ENCODE data around the gene CCT3.

Gene CCT3

DNA sequence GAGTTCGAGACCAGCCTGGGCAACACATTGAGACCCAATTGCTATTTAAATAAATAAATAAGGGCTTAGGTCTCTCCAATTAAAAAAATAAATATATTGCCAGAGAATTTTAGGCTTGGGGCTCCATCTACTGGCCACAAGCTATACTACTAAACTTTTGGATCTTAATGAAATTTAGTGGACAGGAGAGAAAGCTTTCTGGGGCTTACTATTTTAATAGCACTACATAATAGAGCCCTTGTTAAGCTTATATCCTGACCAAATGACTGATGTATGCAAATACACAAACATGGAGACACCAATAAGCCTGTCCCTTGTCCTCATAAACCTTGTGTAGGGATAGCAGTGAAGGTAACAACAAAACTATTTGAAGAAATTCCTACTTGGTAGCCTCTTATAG, 18.4 kb downstream of the CCT3 start:
- Histone ChIP-seq H3K36me3 (ENCODE audit: low read length) (peaks cover 39% of the 10 kb centered on the region), H3K9me3 (ENCODE audit: insufficient read depth, low read length) (no peaks in the 10 kb centered on the region), H3K4me2 (ENCODE audit: low read depth, low read length, poor library complexity, severe bottlenecking) (no peak overlapping the region), H3K4me3 (ENCODE audit: insufficient read depth, low read length, poor library complexity, severe bottlenecking) (no peak overlapping the region), H3K9ac (ENCODE audit: low read length) (no peak overlapping the region), H3K79me2 (ENCODE audit: insufficient read depth, low read length) (0 out of 2 replicates have a peak, but pooled peaks cover 3% of the 10 kb centered on the region), H3F3A (ENCODE audit: insufficient read depth) (peaks cover 4% of the 10 kb centered on the region; the same call in 1 of the 2 replicates), H4K20me1 (ENCODE audit: low read depth, low read length) (no peaks in the 10 kb centered on the region), H3K27me3 (ENCODE audit: low read length) (no peaks in the 10 kb centered on the region), H3K9me2 (replicated peaks; ENCODE audit: insufficient read depth, low read length) (no peaks in the 10 kb centered on the region), H2AFZ (ENCODE audit: low read depth, low read length, severe bottlenecking) (no peak overlapping the region), H3K27ac (ENCODE audit: low read depth, low read length) (no peak overlapping the region)
- no peak for TF ChIP-seq EZH2phosphoT487 (conservative IDR thresholded peaks at IDR 0.05; ENCODE audit: low read length)
- TF ChIP-seq, protein P1, sequence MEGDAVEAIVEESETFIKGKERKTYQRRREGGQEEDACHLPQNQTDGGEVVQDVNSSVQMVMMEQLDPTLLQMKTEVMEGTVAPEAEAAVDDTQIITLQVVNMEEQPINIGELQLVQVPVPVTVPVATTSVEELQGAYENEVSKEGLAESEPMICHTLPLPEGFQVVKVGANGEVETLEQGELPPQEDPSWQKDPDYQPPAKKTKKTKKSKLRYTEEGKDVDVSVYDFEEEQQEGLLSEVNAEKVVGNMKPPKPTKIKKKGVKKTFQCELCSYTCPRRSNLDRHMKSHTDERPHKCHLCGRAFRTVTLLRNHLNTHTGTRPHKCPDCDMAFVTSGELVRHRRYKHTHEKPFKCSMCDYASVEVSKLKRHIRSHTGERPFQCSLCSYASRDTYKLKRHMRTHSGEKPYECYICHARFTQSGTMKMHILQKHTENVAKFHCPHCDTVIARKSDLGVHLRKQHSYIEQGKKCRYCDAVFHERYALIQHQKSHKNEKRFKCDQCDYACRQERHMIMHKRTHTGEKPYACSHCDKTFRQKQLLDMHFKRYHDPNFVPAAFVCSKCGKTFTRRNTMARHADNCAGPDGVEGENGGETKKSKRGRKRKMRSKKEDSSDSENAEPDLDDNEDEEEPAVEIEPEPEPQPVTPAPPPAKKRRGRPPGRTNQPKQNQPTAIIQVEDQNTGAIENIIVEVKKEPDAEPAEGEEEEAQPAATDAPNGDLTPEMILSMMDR (IDR thresholded peaks at IDR 0.05; ENCODE audit: insufficient read depth, low read length, poor library complexity, severe bottlenecking) = peak; percentile 46

DNA sequence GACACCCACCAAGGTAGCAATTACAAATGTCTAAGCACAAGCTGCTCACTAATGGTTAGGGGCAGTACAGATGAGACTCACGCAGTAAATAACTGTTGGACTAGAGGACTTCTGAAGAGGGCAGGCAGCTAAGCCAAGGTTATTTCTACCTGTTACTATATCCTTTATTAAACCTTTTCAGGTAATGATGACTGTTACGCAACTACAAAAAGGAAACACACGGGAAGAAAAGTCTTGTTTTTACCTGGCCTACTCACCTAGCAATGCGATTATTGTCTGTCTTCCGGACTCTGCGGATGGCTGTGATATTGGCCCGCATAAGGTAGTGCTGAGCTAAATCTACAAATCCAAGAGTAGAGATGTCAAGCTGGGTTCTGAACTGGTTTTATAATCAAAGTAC, 21.2 kb downstream of the CCT3 start:
- no peaks in the 10 kb centered on the region for H3K9me2 ChIP-seq (replicated peaks; ENCODE audit: insufficient read depth, low read length)
- H3K4me3 ChIP-seq (ENCODE audit: insufficient read depth, low read length, poor library complexity, severe bottlenecking) = no peak overlapping the region
- TF ChIP-seq EZH2phosphoT487 (conservative IDR thresholded peaks at IDR 0.05; ENCODE audit: low read length) = no peak
- TF ChIP-seq, protein P1 (IDR thresholded peaks at IDR 0.05; ENCODE audit: insufficient read depth, low read length, poor library complexity, severe bottlenecking) = no peak
- no peaks in the 10 kb centered on the region; the same call in 1 of the 2 replicates for H3F3A ChIP-seq (ENCODE audit: insufficient read depth)
- no peak overlapping the region for H3K27ac ChIP-seq (ENCODE audit: low read depth, low read length)
- no peaks in the 10 kb centered on the region for H3K9me3 ChIP-seq (ENCODE audit: insufficient read depth, low read length)
- peaks cover 42% of the 10 kb centered on the region for H3K36me3 ChIP-seq (ENCODE audit: low read length)
- H4K20me1 ChIP-seq (ENCODE audit: low read depth, low read length) = no peaks in the 10 kb centered on the region
- H3K79me2 ChIP-seq (ENCODE audit: insufficient read depth, low read length) = no peaks in the 10 kb centered on the region
- H3K9ac ChIP-seq (ENCODE audit: low read length) = no peak overlapping the region
- H3K27me3 ChIP-seq (ENCODE audit: low read length) = no peaks in the 10 kb centered on the region
- H2AFZ ChIP-seq (ENCODE audit: low read depth, low read length, severe bottlenecking) = no peak overlapping the region
- H3K4me2 ChIP-seq (ENCODE audit: low read depth, low read length, poor library complexity, severe bottlenecking) = no peak overlapping the region

DNA sequence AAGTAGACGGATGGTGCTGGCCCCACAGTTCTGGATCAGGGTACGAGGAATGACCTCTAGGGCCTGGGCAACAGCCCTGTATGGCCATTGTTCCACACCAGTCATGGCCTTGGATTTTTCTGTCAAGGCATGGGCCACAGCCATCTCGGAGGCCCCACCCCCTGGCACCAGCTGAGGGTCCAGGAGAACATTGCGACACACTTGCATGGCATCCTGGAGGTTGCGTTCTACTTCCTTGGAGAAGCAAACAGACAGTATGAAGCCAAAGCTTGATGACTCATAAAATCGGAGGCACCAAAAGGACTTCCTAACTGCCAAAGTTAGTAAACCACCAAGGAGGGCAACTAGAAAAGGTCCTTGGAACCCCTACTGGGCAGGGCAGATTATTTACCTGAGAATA, 27.1 kb downstream of the CCT3 start:
- H3K4me3 ChIP-seq (ENCODE audit: insufficient read depth, low read length, poor library complexity, severe bottlenecking) = no peak overlapping the region
- no peaks in the 10 kb centered on the region for H4K20me1 ChIP-seq (ENCODE audit: low read depth, low read length)
- no peak overlapping the region for H3K9ac ChIP-seq (ENCODE audit: low read length)
- H3F3A ChIP-seq (ENCODE audit: insufficient read depth) = peaks cover 8% of the 10 kb centered on the region; the same call in 1 of the 2 replicates
- H3K79me2 ChIP-seq (ENCODE audit: insufficient read depth, low read length) = no peaks in the 10 kb centered on the region
- no peaks in the 10 kb centered on the region for H3K27me3 ChIP-seq (ENCODE audit: low read length)
- H2AFZ ChIP-seq (ENCODE audit: low read depth, low read length, severe bottlenecking) = no peak overlapping the region
- H3K9me3 ChIP-seq (ENCODE audit: insufficient read depth, low read length) = no peaks in the 10 kb centered on the region
- TF ChIP-seq, protein P1 (IDR thresholded peaks at IDR 0.05; ENCODE audit: insufficient read depth, low read length, poor library complexity, severe bottlenecking) = no peak
- no peak for TF ChIP-seq EZH2phosphoT487 (conservative IDR thresholded peaks at IDR 0.05; ENCODE audit: low read length)
- no peak overlapping the region for H3K27ac ChIP-seq (ENCODE audit: low read depth, low read length)
- no peaks in the 10 kb centered on the region for H3K9me2 ChIP-seq (replicated peaks; ENCODE audit: insufficient read depth, low read length)
- peaks cover 42% of the 10 kb centered on the region; the same call in 1 of the 2 replicates for H3K36me3 ChIP-seq (ENCODE audit: low read length)
- no peak overlapping the region for H3K4me2 ChIP-seq (ENCODE audit: low read depth, low read length, poor library complexity, severe bottlenecking)

Measured in SU-DHL-6 (cell line).